Measurements from ENCODE around the gene EFHC2.

DNA sequence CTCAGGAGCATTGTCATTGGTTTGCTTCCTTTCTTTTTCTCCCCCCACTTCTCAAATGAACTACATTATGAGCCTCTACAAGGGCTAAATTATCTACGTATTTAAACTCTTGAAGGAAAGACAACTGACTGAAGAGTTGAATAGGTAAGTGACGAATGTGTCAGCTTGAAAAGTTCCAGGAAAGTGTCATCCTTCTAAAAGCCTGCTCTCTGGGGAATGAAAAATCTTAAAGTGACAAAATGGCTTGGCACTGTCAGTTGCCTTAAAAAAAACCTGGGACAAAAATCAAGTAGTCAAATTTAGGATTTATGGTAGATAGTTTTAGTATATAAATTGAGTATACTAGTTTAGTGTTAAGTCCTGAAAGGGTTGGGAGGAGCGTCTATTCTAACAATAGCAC is 196.3 kb downstream of the EFHC2 start:
- TF ChIP-seq, protein P1, sequence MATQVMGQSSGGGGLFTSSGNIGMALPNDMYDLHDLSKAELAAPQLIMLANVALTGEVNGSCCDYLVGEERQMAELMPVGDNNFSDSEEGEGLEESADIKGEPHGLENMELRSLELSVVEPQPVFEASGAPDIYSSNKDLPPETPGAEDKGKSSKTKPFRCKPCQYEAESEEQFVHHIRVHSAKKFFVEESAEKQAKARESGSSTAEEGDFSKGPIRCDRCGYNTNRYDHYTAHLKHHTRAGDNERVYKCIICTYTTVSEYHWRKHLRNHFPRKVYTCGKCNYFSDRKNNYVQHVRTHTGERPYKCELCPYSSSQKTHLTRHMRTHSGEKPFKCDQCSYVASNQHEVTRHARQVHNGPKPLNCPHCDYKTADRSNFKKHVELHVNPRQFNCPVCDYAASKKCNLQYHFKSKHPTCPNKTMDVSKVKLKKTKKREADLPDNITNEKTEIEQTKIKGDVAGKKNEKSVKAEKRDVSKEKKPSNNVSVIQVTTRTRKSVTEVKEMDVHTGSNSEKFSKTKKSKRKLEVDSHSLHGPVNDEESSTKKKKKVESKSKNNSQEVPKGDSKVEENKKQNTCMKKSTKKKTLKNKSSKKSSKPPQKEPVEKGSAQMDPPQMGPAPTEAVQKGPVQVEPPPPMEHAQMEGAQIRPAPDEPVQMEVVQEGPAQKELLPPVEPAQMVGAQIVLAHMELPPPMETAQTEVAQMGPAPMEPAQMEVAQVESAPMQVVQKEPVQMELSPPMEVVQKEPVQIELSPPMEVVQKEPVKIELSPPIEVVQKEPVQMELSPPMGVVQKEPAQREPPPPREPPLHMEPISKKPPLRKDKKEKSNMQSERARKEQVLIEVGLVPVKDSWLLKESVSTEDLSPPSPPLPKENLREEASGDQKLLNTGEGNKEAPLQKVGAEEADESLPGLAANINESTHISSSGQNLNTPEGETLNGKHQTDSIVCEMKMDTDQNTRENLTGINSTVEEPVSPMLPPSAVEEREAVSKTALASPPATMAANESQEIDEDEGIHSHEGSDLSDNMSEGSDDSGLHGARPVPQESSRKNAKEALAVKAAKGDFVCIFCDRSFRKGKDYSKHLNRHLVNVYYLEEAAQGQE (IDR thresholded peaks at IDR 0.05): no peak
- TF ChIP-seq CTCF (IDR thresholded peaks at IDR 0.05; ENCODE audit: low read depth, low read length, missing input control) (no peak), SP1 (IDR thresholded peaks at IDR 0.05) (no peak), RAD21 (IDR thresholded peaks at IDR 0.05) (no peak), ZBTB33 (IDR thresholded peaks at IDR 0.05) (no peak), GABPA (IDR thresholded peaks at IDR 0.05 in 1 of 2, conservative IDR thresholded peaks at IDR 0.05 in 1 of 2) (no peak), TAF1 (conservative IDR thresholded peaks at IDR 0.05) (no peak), JUND (IDR thresholded peaks at IDR 0.05) (no peak)
- TF ChIP-seq, protein P2, sequence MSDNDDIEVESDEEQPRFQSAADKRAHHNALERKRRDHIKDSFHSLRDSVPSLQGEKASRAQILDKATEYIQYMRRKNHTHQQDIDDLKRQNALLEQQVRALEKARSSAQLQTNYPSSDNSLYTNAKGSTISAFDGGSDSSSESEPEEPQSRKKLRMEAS (IDR thresholded peaks at IDR 0.05): no peak

Data from liver (tissue), 3 donors.